Fibroblast of skin of right quadriceps (primary cell): ENCODE results near the gene DKK2.
"Not testable (repeated sequence)": the region's sequence is repeated elsewhere in the genome, so short reads cannot be mapped to it uniquely, and the experiment has no call there.

Experiments used
- DNase-seq: peaks from one replicate; pipeline ENCODE4 v3.0.0-alpha.2; 2013

The DKK2 gene

DNA sequence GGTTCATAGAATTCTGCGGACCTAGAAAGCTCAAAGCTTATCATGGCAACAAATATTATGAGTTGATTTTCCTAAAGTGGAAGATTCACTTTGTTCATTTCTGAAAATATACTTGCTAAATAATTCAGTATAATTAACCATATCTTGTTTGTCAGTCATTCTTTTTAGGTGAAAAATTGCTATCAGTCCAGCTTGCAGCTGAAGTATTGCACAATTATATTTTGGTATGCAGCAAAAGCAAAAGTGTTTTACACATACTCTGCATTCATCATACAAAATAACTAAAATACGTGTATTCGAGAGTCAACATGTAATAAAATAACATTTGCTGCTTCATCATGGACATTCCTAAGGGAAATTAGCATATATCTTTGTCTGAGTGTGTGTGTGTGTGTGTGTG, 24.8 kb downstream of the DKK2 start:
- no peak for DNase-seq

DNA sequence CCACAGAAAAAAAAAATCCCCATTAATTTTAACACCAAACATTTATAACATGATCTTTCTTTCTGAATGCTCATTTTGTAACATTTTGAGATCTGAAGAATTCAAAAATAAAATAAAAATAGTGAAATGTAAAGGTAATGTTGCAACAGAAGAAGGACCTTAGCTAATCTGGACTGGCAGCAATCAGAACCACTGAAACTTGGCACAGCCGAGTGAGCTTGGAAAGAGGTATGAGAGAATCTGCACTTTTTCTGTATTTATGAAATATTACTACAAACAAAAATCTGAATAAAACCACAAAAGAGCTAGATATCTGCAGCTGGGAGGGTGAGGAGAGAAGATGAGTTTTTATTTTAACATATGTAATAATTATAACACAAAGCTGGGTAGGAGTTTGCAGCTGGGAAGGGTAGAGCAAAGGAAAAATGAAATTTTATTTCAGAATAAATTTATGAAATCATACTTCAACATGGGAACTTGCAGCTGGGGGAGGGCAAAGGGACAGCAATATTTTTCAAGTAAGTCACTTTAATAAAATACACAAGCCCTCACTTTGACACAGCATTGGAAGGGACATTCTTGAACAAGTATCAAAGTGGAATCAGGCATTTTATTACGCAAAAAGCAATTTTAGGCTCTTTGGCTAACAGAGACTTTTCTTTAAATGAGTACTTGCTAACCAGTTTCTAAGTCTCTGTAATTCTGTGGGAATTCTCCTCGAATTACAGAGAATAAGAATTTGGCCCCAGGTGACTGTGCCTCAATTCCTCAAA, 26.7 kb downstream of the DKK2 start:
- no peak for DNase-seq

DNA sequence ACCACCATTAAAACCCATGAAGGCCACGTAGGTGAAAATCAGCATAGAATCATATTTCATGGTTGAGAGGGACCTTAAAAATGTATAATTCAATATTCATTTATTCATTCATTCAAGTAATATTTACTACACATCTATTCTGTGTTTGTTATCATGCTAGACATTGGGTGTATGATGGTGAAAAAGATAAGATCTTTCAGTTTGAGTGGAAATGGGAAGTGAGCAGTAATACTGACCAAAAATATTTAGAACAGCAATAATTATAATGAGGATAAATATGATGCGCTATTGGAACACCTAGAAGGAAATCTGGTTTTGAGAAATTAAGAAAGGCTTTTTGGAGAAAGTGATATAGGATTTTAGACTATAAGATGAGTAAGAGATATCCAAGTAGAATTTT, 28.0 kb downstream of the DKK2 start:
- DNase-seq: no peak

DNA sequence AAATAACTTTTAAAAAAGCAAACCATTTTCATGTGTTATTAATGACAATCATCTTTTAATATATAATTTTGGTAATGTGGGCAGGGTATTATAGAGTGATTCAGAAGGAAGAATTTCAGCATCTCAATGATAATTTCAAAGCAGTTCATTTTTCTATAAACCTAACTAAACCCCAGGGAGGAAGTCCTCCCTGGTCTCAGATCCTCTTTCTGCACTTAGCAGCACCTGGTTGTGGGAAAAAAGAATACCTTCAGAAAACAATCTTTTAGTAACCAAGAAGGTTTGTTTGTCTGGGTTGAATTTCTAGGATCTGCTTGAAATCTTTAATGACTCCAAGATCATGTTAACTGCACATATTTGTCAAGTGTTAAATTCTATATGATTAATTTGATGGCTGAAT, 29.9 kb downstream of the DKK2 start:
- no peak for DNase-seq

DNA sequence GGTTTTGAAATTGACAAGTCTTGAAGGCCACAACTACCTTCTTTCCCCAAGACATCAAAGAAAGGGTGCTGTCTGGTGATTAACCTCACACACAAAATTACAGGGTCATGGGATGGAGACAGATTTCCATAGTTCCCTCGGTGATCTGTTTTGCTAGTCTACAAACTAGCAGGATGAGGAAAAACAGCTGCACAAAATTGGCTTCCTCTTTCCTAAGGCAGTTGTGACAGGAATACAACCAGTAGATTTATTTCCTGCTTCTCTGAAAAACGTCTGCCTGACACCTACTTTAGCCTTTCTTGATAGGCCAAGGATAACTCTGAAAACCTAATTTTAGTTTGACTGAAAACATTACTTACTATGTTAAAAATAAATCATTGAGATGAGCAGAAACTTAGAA, 39.6 kb downstream of the DKK2 start:
- DNase-seq: no peak

DNA sequence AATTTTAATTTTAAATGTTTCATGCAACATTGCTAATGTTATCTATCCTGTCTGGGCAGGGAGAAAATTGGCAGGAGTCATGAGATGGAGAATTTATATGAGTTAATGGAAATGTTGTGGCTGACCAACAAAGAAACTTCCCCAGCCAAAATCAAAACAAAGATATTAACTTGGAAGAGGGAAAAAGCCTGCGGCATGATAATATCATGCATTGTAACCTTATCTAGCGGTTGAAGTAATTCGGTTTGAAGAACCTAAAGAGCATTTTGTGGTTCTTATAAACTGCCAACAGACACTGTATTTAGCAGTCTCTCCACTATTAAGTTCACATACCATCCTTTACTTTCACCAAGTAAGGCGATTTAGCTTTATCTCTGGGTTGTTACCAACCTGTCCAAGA, 42.3 kb downstream of the DKK2 start:
- no peak for DNase-seq

DNA sequence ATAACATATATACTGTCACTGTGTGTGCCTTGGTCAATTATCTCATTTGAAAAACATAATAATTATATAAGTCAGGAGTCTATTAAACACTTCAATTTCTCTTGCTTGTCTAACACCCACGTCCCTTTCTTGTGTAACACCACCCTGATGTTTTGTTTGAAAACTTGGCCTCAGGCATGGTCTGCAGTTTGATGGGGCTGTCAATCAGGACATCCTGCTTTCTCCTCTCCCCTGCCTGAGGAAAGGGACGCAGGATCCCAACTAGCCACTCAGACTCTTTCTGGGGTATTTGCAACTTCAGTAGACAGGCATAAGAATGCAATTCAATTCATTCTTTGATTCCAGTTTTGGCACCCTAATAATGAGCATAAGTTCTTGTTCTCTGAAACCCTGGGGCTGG, 48.8 kb downstream of the DKK2 start:
- DNase-seq: no peak

DNA sequence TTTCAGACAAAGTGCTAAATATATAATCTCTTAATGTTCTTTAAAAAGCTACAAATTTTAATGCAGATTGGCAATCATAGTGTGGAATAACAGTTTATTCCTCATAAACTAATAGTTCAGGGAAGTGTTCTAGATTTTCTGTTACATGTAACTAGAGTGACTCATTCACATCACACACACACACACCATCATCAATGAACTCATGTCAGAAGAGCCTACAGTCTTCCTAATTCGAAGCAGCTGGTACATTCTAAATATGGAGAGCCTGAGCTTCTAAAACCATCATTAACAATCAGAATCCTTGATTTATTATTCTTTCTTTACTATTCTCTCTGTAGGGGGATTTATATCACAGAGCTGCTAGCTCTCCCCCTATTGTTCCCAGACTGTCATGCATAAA, 49.6 kb downstream of the DKK2 start:
- peak; percentile 85 for DNase-seq

DNA sequence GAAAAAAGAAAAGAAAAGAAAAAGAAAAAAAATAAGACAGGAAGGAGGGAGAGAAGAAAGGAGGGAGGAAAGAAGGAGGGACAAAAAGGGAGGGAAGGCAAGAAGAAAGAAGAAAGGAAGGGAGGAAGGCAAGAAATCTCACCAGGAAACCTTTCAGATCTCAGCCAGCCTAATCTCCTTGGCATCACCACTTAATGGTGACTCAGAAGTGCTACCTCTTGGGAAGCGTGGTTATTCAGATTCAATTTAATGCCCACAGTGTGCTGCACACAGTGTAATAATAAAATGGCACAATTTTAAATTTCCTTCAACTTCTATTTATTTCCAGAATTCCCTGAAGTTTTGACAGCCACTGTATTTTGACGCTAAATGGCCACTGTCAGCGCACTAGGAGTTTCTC, 50.3 kb downstream of the DKK2 start:
- DNase-seq: peak; percentile 15

DNA sequence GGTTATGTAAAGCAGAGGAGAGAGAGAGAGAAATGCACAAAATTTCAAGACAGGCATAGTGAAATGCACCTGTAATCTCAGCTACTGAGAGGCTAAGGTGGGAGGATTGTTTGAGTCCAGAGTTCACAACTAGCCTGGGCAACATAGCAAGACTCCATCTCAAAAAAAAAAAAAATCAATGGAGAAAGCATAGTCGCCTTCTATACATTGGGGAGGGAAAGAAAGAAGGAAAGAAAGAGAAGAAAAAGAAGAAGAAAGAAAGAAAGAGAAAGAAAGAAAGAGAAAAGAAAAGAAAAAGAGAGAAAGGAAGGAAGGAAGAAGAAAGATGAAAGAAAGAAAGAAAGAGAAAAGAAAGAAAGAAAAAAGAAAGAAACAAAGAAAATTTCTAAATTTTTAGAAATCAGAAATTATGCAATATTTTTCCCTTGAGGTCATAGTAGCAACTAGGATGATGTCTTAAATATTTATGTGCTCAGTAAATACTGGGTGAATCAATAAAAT, 53.4 kb downstream of the DKK2 start:
- no peak for DNase-seq

DNA sequence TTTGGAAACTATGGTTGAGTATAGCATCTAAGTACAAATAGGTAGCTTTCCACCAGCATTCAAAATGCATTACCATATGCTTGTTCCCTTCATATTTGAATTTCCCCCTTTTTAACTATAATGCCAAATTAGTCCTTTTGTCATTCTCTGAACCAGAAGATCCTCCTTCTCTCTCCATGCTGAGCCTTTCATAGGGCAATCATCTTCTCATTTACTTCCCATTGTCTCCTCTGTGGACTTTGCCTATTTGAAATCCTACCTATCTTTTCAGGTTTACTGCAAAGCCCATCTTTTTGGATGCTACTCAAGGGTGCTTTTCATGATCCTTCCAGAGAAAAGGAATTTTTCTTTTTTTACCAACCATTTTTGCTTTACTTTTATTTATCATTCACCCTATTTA, 54.7 kb downstream of the DKK2 start:
- DNase-seq: no peak

DNA sequence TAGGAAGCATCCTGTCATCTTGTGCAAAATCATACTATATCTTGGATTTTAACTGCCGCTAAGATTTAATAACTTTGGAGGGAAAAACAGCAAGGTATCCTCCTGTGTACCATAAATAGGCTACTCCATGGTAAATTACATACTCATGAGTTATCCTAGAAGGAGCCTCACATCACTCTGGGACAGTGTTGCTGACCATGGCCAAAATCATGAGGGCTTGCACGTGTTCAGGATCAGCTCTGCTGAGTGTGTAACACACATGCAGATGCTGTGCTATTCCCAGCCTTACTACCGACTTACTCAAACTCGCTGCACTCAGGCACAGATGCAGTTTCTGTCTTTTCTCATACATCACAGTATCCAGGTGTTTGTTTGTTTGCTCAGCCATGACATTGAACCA, 56.6 kb downstream of the DKK2 start:
- no peak for DNase-seq

DNA sequence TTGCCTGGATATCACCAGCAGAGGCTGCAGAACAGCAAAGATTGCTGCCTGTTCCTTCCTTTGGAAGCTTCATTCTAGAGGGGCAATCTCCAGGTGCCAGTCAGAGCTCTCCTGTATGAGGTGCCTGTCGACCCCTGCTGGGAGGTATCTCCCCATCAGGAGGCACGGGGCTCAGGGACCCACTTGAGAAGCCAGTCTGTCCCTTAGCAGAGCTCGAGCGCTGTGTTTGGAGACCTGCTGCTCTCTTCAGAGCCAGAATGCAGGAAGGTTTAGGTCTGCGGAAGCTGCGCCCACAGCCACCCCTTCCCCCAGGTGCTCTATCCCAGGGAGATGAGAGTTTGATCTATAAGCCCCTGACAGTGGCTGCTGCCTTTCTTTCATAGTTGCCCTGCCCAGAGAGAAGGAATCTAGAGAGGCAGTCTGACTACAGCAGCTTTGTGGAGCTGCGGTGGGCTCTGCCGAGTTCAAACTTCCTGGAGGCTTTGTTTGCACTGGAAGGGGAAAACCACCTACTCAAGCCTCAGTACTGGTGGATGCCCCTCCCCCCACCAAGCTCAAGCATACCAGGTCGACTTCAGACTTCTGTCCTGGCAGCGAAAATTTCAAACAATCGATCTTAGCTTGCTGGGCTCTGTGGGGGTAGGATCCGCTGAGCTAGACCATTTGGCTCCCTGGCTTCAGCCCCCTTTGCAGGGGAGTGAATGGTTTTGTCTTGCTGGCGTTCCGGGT, 57.9 kb downstream of the DKK2 start:
- no peak for DNase-seq

DNA sequence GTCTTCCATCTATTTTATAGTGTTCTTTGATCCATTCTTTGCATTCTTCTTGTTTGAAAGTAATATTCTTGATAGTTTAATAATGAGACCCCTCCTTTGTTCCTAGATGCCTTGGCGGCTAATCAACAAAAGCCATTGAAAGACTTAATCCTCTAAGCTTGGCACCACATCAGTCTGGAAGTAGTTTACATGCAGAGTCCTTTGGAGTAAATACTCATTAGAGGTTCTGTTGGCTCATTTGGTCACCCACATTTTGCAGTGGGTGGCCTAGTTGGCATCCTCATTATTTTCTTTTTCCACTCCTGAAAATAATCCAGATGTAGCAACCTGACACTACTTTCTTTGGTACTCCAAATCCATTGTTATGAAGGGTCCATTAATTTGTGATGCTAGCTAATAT, 64.5 kb downstream of the DKK2 start:
- DNase-seq: no peak

DNA sequence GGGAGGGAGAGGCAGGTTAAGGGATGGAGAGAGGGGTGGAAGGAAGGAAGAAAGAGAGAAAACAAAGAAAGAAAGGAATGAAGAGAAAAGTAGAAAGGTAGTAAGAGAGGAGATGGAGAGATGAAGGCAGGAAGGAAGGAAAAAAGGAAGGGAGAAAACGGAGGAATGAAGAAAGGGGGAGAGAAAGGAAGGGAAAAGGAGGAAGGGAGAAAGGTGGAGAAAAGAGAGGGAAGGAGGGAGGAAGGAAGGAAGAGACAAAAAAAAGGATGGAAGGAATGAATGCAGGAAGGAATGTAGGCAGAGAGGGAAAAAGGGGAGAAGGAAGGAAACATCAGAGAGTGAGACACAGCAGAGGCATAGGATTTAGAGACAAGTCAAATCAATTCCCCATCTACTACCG, 68.2 kb downstream of the DKK2 start:
- DNase-seq: no peak

DNA sequence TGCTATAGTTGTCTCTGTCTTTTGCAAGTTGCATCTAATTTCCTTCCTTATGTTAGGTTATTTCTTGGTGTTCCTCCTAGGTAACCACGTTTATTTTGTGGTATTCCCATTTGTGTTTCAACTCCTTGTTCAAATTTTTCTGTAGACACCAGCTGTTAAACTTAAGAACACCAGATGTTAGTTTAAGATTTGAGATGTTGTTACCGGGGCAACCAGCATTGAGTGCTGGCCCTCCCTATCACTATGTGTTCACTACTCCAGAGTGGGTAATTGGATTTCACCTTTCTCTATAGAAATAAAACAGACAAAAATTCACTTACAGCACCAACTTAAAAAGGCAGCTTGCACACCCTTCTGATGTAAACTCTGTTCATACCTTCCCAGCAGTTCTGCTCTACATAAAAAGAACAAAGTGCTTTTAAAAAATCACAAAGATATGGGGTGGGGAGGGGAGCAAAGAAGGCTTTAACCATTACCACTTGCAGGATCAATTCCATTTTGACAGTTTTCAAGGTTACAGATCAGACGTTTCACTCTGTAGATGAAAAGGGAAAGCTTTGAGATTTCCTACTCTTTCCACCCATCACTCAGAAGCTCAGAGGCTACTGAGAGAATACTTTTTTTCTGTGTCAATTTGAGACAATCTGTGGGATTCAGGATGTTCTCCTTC, 82.9 kb downstream of the DKK2 start:
- no peak for DNase-seq

DNA sequence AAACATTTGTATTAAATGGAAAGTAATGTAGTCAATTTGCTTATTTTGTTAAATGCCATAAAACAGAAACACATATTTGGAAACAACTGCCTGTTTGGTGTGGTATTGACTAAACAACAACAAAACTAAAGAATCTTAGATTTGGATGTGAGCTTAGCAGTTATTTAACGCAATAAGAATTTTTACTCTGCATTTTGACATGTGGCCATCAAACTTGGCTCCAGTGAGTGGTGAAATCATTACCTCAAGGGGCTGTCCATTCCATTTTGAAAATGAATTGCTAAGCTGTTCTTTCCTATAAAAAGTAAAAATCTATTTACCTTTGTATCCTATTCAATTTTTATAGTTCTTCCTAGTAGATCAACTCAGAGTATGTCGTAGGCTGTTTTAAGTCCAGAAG, 84.2 kb downstream of the DKK2 start:
- DNase-seq: no peak

DNA sequence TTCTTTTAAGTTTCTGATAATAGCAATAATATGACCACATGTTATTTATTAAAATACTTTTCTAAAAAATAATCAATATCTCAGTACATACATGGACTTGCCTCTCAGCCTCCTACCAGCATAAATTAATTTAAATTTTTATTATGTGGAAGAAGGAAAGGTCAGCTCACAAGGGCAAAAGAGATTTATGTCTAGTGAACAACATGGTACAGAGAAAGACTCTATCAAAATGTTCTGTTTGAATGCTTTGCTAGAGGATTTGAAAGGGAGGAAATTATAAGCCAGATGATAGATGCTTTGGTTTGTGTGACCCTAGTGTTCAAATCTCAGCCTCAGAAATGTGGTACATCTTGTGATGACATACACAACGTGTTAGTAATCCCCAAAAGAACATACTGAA, 94.3 kb downstream of the DKK2 start:
- DNase-seq: no peak

DNA sequence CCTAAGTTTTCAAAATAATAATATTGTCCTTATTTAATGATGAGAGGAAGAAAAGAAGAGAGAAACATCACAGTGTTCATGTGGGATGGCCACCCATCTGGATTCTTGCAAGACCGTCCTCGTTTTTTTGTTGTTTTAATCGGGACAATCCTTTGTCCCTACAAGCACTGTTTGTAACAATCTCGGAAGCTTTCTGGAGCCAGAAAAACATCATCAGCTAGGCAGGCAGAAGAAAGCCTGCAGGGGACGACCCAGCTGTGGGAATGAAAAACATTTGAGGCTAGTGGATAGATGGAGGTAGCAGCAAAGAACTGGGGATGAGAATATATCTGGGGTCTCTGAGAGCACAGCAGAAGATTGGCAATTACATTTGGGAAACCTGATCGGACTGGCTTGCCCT, 105.6 kb downstream of the DKK2 start:
- DNase-seq: no peak

DNA sequence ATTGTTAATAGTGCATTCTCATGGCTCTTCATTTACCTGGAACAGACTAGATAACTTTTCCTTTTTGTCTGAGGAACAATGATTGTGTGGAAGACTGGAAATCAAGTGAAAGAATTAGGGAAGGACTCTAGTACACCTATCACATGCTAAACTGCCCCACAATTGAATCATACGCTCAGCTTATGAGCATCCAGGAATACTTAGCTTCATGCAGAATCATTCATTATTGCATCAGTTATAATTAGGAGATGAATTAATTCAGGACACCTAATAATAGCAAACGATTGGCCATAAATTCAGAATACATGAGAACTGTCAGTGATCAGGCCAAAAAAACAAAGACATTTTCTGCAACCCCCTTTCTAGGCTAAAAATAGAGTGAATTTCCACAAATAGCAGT, 106.9 kb downstream of the DKK2 start:
- DNase-seq: no peak

DNA sequence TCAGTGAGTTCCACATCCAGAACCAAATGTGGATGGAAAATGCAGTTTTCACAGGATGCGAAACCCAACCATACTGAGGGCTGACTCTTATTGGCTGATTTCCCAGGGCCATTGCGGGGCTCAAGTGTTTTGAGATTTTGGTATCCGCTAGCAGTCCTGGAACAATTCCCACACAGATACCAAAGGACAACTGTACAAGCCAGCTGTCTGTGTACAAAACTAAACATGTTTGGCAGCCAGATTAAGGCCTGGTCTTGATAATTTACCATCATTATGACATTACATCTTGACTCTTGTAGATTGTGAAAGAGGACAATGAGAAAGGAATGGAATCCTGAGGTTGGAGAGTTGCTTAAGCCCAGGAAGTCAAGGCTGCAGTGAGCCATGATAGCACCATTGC, 121.9 kb downstream of the DKK2 start:
- peak; percentile 28 for DNase-seq

DNA sequence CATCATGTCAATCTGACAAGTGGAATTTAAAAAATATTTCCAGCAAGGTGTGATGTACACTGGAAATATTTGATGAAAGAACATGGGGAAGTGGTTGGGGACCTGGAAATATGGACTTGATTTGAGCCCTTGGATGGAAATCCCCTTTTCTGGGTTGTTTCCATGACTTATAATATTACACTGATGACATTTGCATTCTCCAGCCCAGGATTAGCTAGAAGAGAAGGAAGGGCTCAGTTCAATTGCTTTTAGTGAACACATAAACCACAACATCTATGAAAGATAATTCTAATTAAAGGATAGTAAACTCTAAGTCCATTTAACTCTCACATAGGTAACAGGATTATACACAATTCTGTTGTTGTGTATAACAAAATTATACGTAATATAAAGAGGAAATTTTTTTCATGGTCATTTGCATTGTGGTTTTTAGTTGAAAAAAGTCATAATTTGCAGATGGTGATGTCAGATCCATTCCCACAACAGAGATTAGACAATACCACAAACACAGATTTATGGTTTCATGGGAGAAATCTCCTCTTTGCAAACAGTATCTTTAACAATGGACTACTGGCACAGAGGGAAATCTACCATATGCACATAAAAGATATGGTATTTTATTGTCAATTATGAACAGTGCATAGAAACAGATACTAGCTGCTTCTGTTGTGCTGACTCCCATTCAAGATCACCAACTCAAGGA, 126.5 kb downstream of the DKK2 start:
- DNase-seq: no peak

DNA sequence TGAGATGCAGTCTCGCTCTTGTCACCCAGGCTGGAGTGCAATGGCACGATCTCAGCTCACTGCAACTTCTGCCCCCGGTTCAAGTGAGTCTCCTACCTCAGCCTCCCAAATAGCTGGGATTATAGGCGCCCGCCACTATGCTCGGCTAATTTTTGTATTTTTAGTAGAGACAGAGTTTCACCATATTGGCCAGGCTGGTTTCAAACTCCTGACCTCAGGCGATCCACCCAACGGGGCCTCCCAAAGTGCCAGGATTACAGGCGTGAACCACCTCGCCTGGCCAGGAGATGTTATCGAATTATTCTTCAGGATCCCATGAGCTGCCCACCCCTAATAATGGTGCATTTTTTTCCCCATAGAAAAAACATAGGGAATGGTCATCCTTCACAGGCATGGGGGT, 128.1 kb downstream of the DKK2 start:
- DNase-seq: not testable (repeated sequence)
